Smooth muscle cell (in vitro differentiated cells): ENCODE measurements around the gene CEP83. TPM values are rescaled to one million over a fixed set of nuclear protein-coding genes. Genes with fewer than 3 reads are reported as not detected.

Source experiments
- DNase-seq: peaks from one replicate; lab custom pipeline; 2025; ENCODE audit not compliant: unreplicated experiment; lab: John Stamatoyannopoulos, UW
- H2AFZ ChIP-seq: fragments of 200-600 bp; sonication (generic); 2 replicates; pipeline ENCODE4 v1.6.0; 2016; ENCODE audit warnings: antibody characterized with exemption, low read depth, mild to moderate bottlenecking
- H3F3A ChIP-seq: fragments of 200-600 bp; sonication (generic); 2 replicates; pipeline ENCODE4 v1.6.0; 2017; ENCODE audit warnings: antibody characterized with exemption, low read depth
- H3K27ac ChIP-seq: fragments of 200-600 bp; sonication (generic); 2 replicates; pipeline ENCODE4 v1.5.1; 2016; ENCODE audit warnings: low read depth, mild to moderate bottlenecking
- H3K27me3 ChIP-seq: fragments of 200-600 bp; sonication (generic); 2 replicates; pipeline ENCODE4 v1.6.1; 2016; ENCODE audit warnings: low read depth, mild to moderate bottlenecking
- H3K36me3 ChIP-seq: fragments of 200-600 bp; sonication (generic); 2 replicates; pipeline ENCODE4 v1.5.1; 2016; ENCODE audit warnings: low read depth
- H3K4me1 ChIP-seq: fragments of 200-600 bp; sonication (generic); 2 replicates; pipeline ENCODE4 v1.5.1; 2016; ENCODE audit warnings: low read depth
- H3K4me2 ChIP-seq: fragments of 200-600 bp; sonication (generic); 2 replicates; pipeline ENCODE4 v1.6.0; 2016; ENCODE audit warnings: mild to moderate bottlenecking
- H3K4me3 ChIP-seq: fragments of 200-600 bp; sonication (generic); 2 replicates; pipeline ENCODE4 v1.5.1; 2016; ENCODE audit warnings: mild to moderate bottlenecking
- H3K79me2 ChIP-seq: fragments of 200-600 bp; sonication (generic); 2 replicates; pipeline ENCODE4 v1.6.0; 2016; ENCODE audit warnings: low read depth, mild to moderate bottlenecking
- H3K9ac ChIP-seq: fragments of 200-600 bp; sonication (generic); 2 replicates; pipeline ENCODE4 v1.6.0; 2016; ENCODE audit warnings: low read depth
- H3K9me3 ChIP-seq: fragments of 200-600 bp; sonication (generic); replicated peaks from 2 replicates; pipeline ENCODE4 v1.5.1; 2016; ENCODE audit warnings: low read depth
- H4K20me1 ChIP-seq: fragments of 200-600 bp; sonication (generic); 2 replicates; pipeline ENCODE4 v1.6.0; 2016; ENCODE audit warnings: low read depth
- WGBS: methylation state at CpG from one replicate; pipeline ENCODE4 v1.1.7; 2016; ENCODE audit warnings: low lambda C conversion rate; 5-methylcytosine and 5-hydroxymethylcytosine counted together
- polyA plus RNA-seq: library from polyadenylated mRNA; unstranded; fragments of >200 nt; fragmentation: Nextera tagmentation; extraction: Ambion mirVana; gene quantifications from 2 replicates; pipeline ENCODE4 v1.2.1, GENCODE V29; 2016
- total RNA-seq: library from RNA; depleted of rRNA; stranded (reverse); fragments of >200 nt; gene quantifications from 2 replicates; pipeline ENCODE4 v1.2.3, GENCODE V29; 2014
- TF ChIP-seq, protein P1 (sequence below): fragments of 200-600 bp; sonication (generic); IDR thresholded peaks from 2 replicates; pipeline ENCODE4 v1.5.1; 2017; ENCODE audit warnings: borderline replicate concordance, mild to moderate bottlenecking, antibody characterized with exemption; ENCODE audit not compliant: insufficient read depth, poor library complexity, severe bottlenecking

CEP83 gene
- total and polyA plus RNA-seq, 2 experiments from 2014 or later: 2.8 to 30.3 TPM

DNA sequence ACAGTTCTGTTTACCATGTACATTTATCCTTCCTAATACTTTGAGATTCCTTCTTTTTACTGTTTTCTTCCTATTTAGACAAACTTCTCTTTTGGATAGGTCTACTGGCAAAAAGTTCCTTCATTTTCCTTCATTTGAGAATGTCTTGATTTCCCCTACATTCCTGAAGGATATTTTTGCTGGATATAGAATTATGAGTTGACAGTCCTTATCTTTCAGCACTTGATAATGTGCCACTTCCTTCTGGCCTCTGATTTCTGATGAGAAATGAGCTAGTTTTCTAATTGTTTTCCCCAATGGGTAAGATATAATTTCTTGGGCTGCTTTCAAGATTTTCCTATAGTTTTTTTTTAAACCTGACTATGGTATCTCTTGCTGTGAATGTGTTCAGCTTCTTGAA lies 75.6 kb downstream of the CEP83 start:
- Histone ChIP-seq H3K9ac (no peak overlapping the region), H3K27me3 (no peaks in the 10 kb centered on the region), H3K27ac (no peak overlapping the region), H3K4me2 (no peak overlapping the region), H3K36me3 (peaks cover 7% of the 10 kb centered on the region), H3F3A (peaks cover 7% of the 10 kb centered on the region), H2AFZ (no peak overlapping the region), H4K20me1 (no peaks in the 10 kb centered on the region), H3K4me3 (no peak overlapping the region), H3K79me2 (no peaks in the 10 kb centered on the region), H3K4me1 (peaks cover 5% of the 10 kb centered on the region), H3K9me3 (no peaks in the 10 kb centered on the region)
- DNase-seq: no peak
- TF ChIP-seq, protein P1, sequence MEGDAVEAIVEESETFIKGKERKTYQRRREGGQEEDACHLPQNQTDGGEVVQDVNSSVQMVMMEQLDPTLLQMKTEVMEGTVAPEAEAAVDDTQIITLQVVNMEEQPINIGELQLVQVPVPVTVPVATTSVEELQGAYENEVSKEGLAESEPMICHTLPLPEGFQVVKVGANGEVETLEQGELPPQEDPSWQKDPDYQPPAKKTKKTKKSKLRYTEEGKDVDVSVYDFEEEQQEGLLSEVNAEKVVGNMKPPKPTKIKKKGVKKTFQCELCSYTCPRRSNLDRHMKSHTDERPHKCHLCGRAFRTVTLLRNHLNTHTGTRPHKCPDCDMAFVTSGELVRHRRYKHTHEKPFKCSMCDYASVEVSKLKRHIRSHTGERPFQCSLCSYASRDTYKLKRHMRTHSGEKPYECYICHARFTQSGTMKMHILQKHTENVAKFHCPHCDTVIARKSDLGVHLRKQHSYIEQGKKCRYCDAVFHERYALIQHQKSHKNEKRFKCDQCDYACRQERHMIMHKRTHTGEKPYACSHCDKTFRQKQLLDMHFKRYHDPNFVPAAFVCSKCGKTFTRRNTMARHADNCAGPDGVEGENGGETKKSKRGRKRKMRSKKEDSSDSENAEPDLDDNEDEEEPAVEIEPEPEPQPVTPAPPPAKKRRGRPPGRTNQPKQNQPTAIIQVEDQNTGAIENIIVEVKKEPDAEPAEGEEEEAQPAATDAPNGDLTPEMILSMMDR: no peak

DNA sequence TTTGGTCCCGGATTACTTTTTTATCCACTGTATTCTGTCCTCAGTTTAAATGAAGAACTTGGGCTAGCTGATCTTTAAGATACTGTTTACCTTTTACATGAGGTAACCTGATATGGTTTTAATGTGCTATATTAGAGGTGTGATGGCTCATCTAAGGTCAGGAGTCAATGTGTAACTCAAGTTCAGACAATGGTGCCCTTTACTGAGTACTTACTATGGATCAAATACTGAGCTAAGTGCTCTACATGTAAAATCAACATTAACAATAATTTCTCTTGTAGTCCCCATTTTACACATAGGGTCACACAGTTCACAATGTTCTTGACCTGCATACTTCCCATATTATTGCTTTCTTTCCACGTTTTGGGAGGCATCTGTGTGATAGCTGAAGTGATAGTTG lies 79.2 kb downstream of the CEP83 start:
- peaks cover 7% of the 10 kb centered on the region for H3K36me3 ChIP-seq
- H3K4me2 ChIP-seq: no peak overlapping the region
- peaks cover 5% of the 10 kb centered on the region for H3K4me1 ChIP-seq
- H3K9me3 ChIP-seq: no peaks in the 10 kb centered on the region
- no peak for DNase-seq
- H3K27ac ChIP-seq: no peak overlapping the region
- TF ChIP-seq, protein P1: no peak
- no peaks in the 10 kb centered on the region for H4K20me1 ChIP-seq
- no peaks in the 10 kb centered on the region for H3K79me2 ChIP-seq
- H3F3A ChIP-seq: no peaks in the 10 kb centered on the region
- H3K27me3 ChIP-seq: no peaks in the 10 kb centered on the region
- no peak overlapping the region for H3K9ac ChIP-seq
- 82% methylated on average over 2 of the region's 2 CpGs for WGBS
- H3K4me3 ChIP-seq: no peak overlapping the region
- H2AFZ ChIP-seq: no peak overlapping the region

DNA sequence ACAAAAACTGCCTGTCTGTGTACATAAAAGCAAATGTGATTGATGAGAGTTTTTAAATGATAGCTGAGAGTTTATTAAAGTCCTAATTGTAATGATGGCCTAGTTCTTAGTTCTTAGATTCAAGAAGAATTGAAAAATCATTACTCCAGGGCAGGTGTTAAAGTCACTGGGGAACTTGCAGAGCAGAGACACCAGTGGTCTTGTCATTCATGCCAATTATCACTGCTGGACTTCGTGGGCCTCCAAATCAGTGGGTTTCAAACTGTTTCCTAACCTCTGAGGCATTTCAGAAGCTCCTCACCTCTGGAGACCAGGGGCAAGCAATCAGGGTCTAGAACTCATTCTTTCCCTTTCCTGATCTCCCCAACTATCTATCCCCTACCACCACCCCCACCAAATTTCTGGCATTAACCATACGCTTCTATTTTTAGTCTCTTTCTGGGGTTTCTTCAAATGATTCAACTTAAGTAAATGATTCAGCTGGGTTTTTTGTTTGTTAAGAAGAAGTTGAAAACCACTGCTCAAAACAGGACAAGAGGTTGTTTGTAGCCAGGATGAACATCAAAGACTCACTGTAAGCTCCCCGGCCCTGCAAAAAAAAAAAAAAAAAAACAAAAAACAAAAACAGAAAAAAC lies 80.1 kb downstream of the CEP83 start:
- no peaks in the 10 kb centered on the region for H3K9me3 ChIP-seq
- no peaks in the 10 kb centered on the region for H3F3A ChIP-seq
- no peak overlapping the region for H2AFZ ChIP-seq
- no peak for DNase-seq
- no peak overlapping the region for H3K4me3 ChIP-seq
- no peaks in the 10 kb centered on the region for H3K79me2 ChIP-seq
- whole genome bisulfite sequencing: 63% methylated on average over 3 of the region's 3 CpGs
- no peaks in the 10 kb centered on the region for H3K27me3 ChIP-seq
- no peaks in the 10 kb centered on the region for H4K20me1 ChIP-seq
- H3K36me3 ChIP-seq: peaks cover 7% of the 10 kb centered on the region
- TF ChIP-seq, protein P1: no peak
- no peak overlapping the region for H3K9ac ChIP-seq
- peaks cover 5% of the 10 kb centered on the region for H3K4me1 ChIP-seq
- peak overlapping the region; percentile 41 for H3K4me2 ChIP-seq
- no peak overlapping the region for H3K27ac ChIP-seq

DNA sequence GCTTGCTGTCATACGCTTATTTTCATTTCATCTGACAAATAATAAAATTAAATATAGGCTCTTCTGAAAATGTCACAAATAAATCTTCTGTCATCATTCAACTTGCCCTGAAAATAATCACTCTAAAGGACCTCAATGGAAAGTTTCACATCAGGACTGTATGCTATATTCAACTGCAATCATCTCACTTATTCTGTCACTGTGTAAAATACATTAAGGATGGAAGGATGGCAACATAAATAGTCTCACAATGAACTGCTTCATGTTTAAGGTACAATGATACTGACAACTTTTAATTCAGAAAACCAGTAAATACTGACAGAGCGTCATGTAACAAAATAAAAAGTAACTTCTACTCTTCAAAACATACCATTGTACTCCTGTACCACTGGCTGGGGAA lies 82.1 kb downstream of the CEP83 start:
- Histone ChIP-seq H3K4me1 (peaks cover 5% of the 10 kb centered on the region), H2AFZ (no peak overlapping the region), H3K36me3 (no peaks in the 10 kb centered on the region), H3K79me2 (no peaks in the 10 kb centered on the region), H3K27me3 (no peaks in the 10 kb centered on the region), H3K4me3 (no peak overlapping the region), H3K9ac (no peak overlapping the region), H4K20me1 (no peaks in the 10 kb centered on the region), H3K4me2 (no peak overlapping the region), H3F3A (no peaks in the 10 kb centered on the region), H3K27ac (no peak overlapping the region), H3K9me3 (no peaks in the 10 kb centered on the region)
- TF ChIP-seq, protein P1: no peak
- no peak for DNase-seq
- WGBS: 95% methylated on average over 2 of the region's 2 CpGs
